Measurements from ENCODE around the gene CSNK1G3.

CSNK1G3 gene

GRCh38 chr5:123528065-123528464, 16.1 kb downstream of the CSNK1G3 start:
- Histone ChIP-seq H3K4me2 (ENCODE audit: low read length) (no peak overlapping the region), H2AFZ (ENCODE audit: low read length) (no peak overlapping the region), H3K79me2 (ENCODE audit: insufficient read depth, low read length) (peaks cover 91% of the 10 kb centered on the region), H3F3A (ENCODE audit: insufficient read depth, low read length) (no peaks in the 10 kb centered on the region), H3K9me3 (ENCODE audit: low read length) (no peaks in the 10 kb centered on the region), H3K9ac (ENCODE audit: low read length) (no peak overlapping the region), H3K27me3 (ENCODE audit: insufficient read depth, low read length) (no peaks in the 10 kb centered on the region), H3K27ac (ENCODE audit: low read depth, low read length, poor library complexity, severe bottlenecking) (no peak overlapping the region), H3K36me3 (ENCODE audit: insufficient read depth, low read length) (no peaks in the 10 kb centered on the region), H3K4me3 (ENCODE audit: low read depth, low read length, poor library complexity, severe bottlenecking) (no peak overlapping the region), H3K4me1 (ENCODE audit: insufficient read depth, low read length, severe bottlenecking) (peaks cover 38% of the 10 kb centered on the region), H3K9me2 (ENCODE audit: low read depth, low read length) (no peaks in the 10 kb centered on the region), H4K20me1 (ENCODE audit: insufficient read depth, low read length) (no peaks in the 10 kb centered on the region; the same call in 1 of the 2 replicates)
- no peak for TF ChIP-seq EZH2 (IDR thresholded peaks at IDR 0.05; ENCODE audit: borderline replicate concordance, low read length)
- no peak for TF ChIP-seq CTCF (IDR thresholded peaks at IDR 0.05; ENCODE audit: low read length)

- TF ChIP-seq CTCF (IDR thresholded peaks at IDR 0.05; ENCODE audit: low read length) (no peak), EZH2 (IDR thresholded peaks at IDR 0.05; ENCODE audit: borderline replicate concordance, low read length) (no peak)
- no peaks in the 10 kb centered on the region for H3K9me3 ChIP-seq (ENCODE audit: low read length)
- no peaks in the 10 kb centered on the region for H3F3A ChIP-seq (ENCODE audit: insufficient read depth, low read length)
- no peaks in the 10 kb centered on the region for H3K27me3 ChIP-seq (ENCODE audit: insufficient read depth, low read length)
- peaks cover 91% of the 10 kb centered on the region for H3K79me2 ChIP-seq (ENCODE audit: insufficient read depth, low read length)
- no peak overlapping the region for H3K4me2 ChIP-seq (ENCODE audit: low read length)
- no peak overlapping the region for H3K9ac ChIP-seq (ENCODE audit: low read length)
- no peak overlapping the region for H3K4me3 ChIP-seq (ENCODE audit: low read depth, low read length, poor library complexity, severe bottlenecking)
- H3K36me3 ChIP-seq (ENCODE audit: insufficient read depth, low read length) = no peaks in the 10 kb centered on the region
- peaks cover 35% of the 10 kb centered on the region for H3K4me1 ChIP-seq (ENCODE audit: insufficient read depth, low read length, severe bottlenecking)
- H3K9me2 ChIP-seq (ENCODE audit: low read depth, low read length) = no peaks in the 10 kb centered on the region
- no peak overlapping the region for H2AFZ ChIP-seq (ENCODE audit: low read length)
- H3K27ac ChIP-seq (ENCODE audit: low read depth, low read length, poor library complexity, severe bottlenecking) = no peak overlapping the region
- no peaks in the 10 kb centered on the region; the same call in 1 of the 2 replicates for H4K20me1 ChIP-seq (ENCODE audit: insufficient read depth, low read length)
These were observed 16.9 kb downstream of the CSNK1G3 start for GRCh38 chr5:123528878-123529277.

DNA sequence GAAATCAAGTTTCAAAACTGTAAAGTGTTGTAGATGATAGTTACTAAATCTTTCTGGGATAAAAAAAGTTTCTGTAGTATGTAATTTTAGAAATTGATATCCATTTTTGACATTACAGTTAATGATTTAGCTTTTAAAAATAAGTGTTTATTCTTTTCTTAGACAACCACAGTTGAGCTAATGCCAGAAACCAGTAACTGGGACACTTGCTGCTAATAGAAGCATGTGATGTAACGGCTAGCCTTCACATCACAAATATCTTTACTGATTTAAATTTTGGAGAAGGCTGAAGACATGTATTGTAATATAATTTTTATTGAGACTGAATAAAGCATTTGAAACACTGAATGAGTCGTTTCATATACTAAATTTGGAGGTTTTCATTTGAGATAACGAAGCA, 18.8 kb downstream of the CSNK1G3 start:
- TF ChIP-seq EZH2 (IDR thresholded peaks at IDR 0.05; ENCODE audit: borderline replicate concordance, low read length) = no peak
- H3F3A ChIP-seq (ENCODE audit: insufficient read depth, low read length) = no peaks in the 10 kb centered on the region
- no peak overlapping the region for H3K27ac ChIP-seq (ENCODE audit: low read depth, low read length, poor library complexity, severe bottlenecking)
- no peaks in the 10 kb centered on the region; the same call in 1 of the 2 replicates for H4K20me1 ChIP-seq (ENCODE audit: insufficient read depth, low read length)
- no peaks in the 10 kb centered on the region for H3K9me2 ChIP-seq (ENCODE audit: low read depth, low read length)
- peaks cover 32% of the 10 kb centered on the region for H3K4me1 ChIP-seq (ENCODE audit: insufficient read depth, low read length, severe bottlenecking)
- no peaks in the 10 kb centered on the region for H3K36me3 ChIP-seq (ENCODE audit: insufficient read depth, low read length)
- no peak overlapping the region for H3K4me3 ChIP-seq (ENCODE audit: low read depth, low read length, poor library complexity, severe bottlenecking)
- H3K9me3 ChIP-seq (ENCODE audit: low read length) = no peaks in the 10 kb centered on the region
- no peak overlapping the region for H2AFZ ChIP-seq (ENCODE audit: low read length)
- no peak overlapping the region for H3K4me2 ChIP-seq (ENCODE audit: low read length)
- peaks cover 91% of the 10 kb centered on the region for H3K79me2 ChIP-seq (ENCODE audit: insufficient read depth, low read length)
- no peaks in the 10 kb centered on the region for H3K27me3 ChIP-seq (ENCODE audit: insufficient read depth, low read length)
- no peak overlapping the region for H3K9ac ChIP-seq (ENCODE audit: low read length)

- Histone ChIP-seq H3K4me1 (ENCODE audit: insufficient read depth, low read length, severe bottlenecking) (peaks cover 2% of the 10 kb centered on the region), H3F3A (ENCODE audit: insufficient read depth, low read length) (no peaks in the 10 kb centered on the region), H4K20me1 (ENCODE audit: insufficient read depth, low read length) (no peaks in the 10 kb centered on the region), H3K9ac (ENCODE audit: low read length) (no peak overlapping the region), H3K27me3 (ENCODE audit: insufficient read depth, low read length) (no peaks in the 10 kb centered on the region), H3K79me2 (ENCODE audit: insufficient read depth, low read length) (peaks cover 81% of the 10 kb centered on the region), H3K4me3 (ENCODE audit: low read depth, low read length, poor library complexity, severe bottlenecking) (no peak overlapping the region), H3K4me2 (ENCODE audit: low read length) (no peak overlapping the region), H3K9me2 (ENCODE audit: low read depth, low read length) (no peaks in the 10 kb centered on the region), H2AFZ (ENCODE audit: low read length) (no peak overlapping the region), H3K36me3 (ENCODE audit: insufficient read depth, low read length) (no peaks in the 10 kb centered on the region; the same call in 1 of the 2 replicates), H3K27ac (ENCODE audit: low read depth, low read length, poor library complexity, severe bottlenecking) (no peak overlapping the region), H3K9me3 (ENCODE audit: low read length) (no peaks in the 10 kb centered on the region; the same call in 1 of the 2 replicates)
- TF ChIP-seq EZH2 (IDR thresholded peaks at IDR 0.05; ENCODE audit: borderline replicate concordance, low read length) = no peak
- TF ChIP-seq CTCF (IDR thresholded peaks at IDR 0.05; ENCODE audit: low read length) = no peak
These were observed 23.7 kb downstream of the CSNK1G3 start for GRCh38 chr5:123535648-123536047.
